H9 (cell line): ENCODE results near the gene USP6NL. TPM values are rescaled to one million over a fixed set of nuclear protein-coding genes. Genes with fewer than 3 reads are reported as not detected.

Experiments
- DNase-seq: peaks from one replicate; pipeline ENCODE4 v3.0.0-alpha.2; 2017
- H2AFZ ChIP-seq: one replicate; pipeline ENCODE4 v1.6.1; 2013; ENCODE audit warnings: mild to moderate bottlenecking, low read length, control low read depth, moderate library complexity
- H2AK5ac ChIP-seq: 2 replicates; pipeline ENCODE4 v1.6.1; 2013; ENCODE audit warnings: low read length, control low read depth, mixed read lengths; ENCODE audit not compliant: insufficient read length
- H2BK120ac ChIP-seq: one replicate; pipeline ENCODE4 v1.6.1; 2013; ENCODE audit warnings: low read depth, mild to moderate bottlenecking, low read length, control low read depth, inconsistent platforms; ENCODE audit not compliant: poor library complexity, severe bottlenecking
- H2BK12ac ChIP-seq: 2 replicates; pipeline ENCODE4 v1.6.1; 2013; ENCODE audit warnings: low read length, control low read depth, mixed read lengths, low read depth; ENCODE audit not compliant: insufficient read length
- H2BK15ac ChIP-seq: 2 replicates; pipeline ENCODE4 v1.6.1; 2013; ENCODE audit warnings: low read depth, low read length, control low read depth
- H2BK20ac ChIP-seq: one replicate; pipeline ENCODE4 v1.6.1; 2013; ENCODE audit warnings: low read depth, mild to moderate bottlenecking, low read length, control low read depth, inconsistent platforms; ENCODE audit not compliant: poor library complexity, severe bottlenecking
- H2BK5ac ChIP-seq: 2 replicates; pipeline ENCODE4 v1.6.1; 2013; ENCODE audit warnings: low read length, control low read depth, mixed read lengths; ENCODE audit not compliant: insufficient read length
- H3K14ac ChIP-seq: 2 replicates; pipeline ENCODE4 v1.6.1; 2013; ENCODE audit warnings: low read length, control low read depth; ENCODE audit not compliant: insufficient read depth
- H3K18ac ChIP-seq: 2 replicates; pipeline ENCODE4 v1.6.1; 2013; ENCODE audit warnings: low read depth, mild to moderate bottlenecking, mixed read lengths, low read length, control low read depth; ENCODE audit not compliant: insufficient read length
- H3K23ac ChIP-seq: 2 replicates; pipeline ENCODE4 v1.6.1; 2013; ENCODE audit warnings: low read length, control low read depth, mixed read lengths, low read depth; ENCODE audit not compliant: insufficient read length
- H3K23me2 ChIP-seq: 2 replicates; pipeline ENCODE4 v1.6.1; 2013; ENCODE audit warnings: low read depth, mild to moderate bottlenecking, mixed read lengths, low read length, control low read depth; ENCODE audit not compliant: insufficient read length, poor library complexity, severe bottlenecking
- H3K27ac ChIP-seq: 2 replicates; pipeline ENCODE4 v1.5.1; 2013; ENCODE audit warnings: low read length, control low read depth, mixed read lengths, low read depth; ENCODE audit not compliant: insufficient read length
- H3K27me3 ChIP-seq: 2 replicates; pipeline ENCODE4 v1.6.1; 2013; ENCODE audit warnings: low read length, control low read depth, inconsistent platforms; ENCODE audit not compliant: insufficient read depth
- H3K4ac ChIP-seq: 2 replicates; pipeline ENCODE4 v1.6.1; 2013; ENCODE audit warnings: low read depth, mild to moderate bottlenecking, control low read depth, inconsistent platforms, low read length, moderate library complexity
- H3K4me1 ChIP-seq: 2 replicates; pipeline ENCODE4 v1.6.1; 2013; ENCODE audit warnings: low read length, control low read depth, inconsistent platforms; ENCODE audit not compliant: insufficient read depth
- H3K4me2 ChIP-seq: 2 replicates; pipeline ENCODE4 v1.6.1; 2013; ENCODE audit warnings: low read length, control low read depth, mixed read lengths; ENCODE audit not compliant: insufficient read length, insufficient read depth
- H3K56ac ChIP-seq: 2 replicates; pipeline ENCODE4 v1.6.1; 2013; ENCODE audit warnings: low read depth, mild to moderate bottlenecking, mixed read lengths, low read length, control low read depth; ENCODE audit not compliant: insufficient read length
- H3K79me1 ChIP-seq: 2 replicates; pipeline ENCODE4 v1.6.1; 2013; ENCODE audit warnings: low read depth, mild to moderate bottlenecking, moderate library complexity, low read length, control low read depth, inconsistent platforms; ENCODE audit not compliant: insufficient read depth, poor library complexity, severe bottlenecking
- H3K79me2 ChIP-seq: 2 replicates; pipeline ENCODE4 v1.6.1; 2013; ENCODE audit warnings: low read length, control low read depth, inconsistent platforms; ENCODE audit not compliant: insufficient read depth
- H3K9ac ChIP-seq: 2 replicates; pipeline ENCODE4 v1.6.1; 2013; ENCODE audit warnings: low read length, control low read depth, mixed read lengths; ENCODE audit not compliant: insufficient read length; ENCODE audit errors: extremely low read depth
- H3K9me3 ChIP-seq: one replicate; pipeline ENCODE4 v1.6.1; 2013; ENCODE audit warnings: low read depth, low read length, inconsistent platforms; ENCODE audit not compliant: control insufficient read depth
- H3T11ph ChIP-seq: one replicate; pipeline ENCODE4 v1.6.1; 2013; ENCODE audit warnings: mild to moderate bottlenecking, low read length, control low read depth, inconsistent platforms
- H4K20me1 ChIP-seq: one replicate; pipeline ENCODE4 v1.6.1; 2013; ENCODE audit not compliant: control insufficient read depth, insufficient read length, insufficient read depth
- H4K5ac ChIP-seq: 2 replicates; pipeline ENCODE4 v1.6.1; 2013; ENCODE audit warnings: low read depth, mild to moderate bottlenecking, mixed read lengths, low read length, control low read depth; ENCODE audit not compliant: insufficient read length
- H4K8ac ChIP-seq: replicated peaks from 2 replicates; pipeline ENCODE4 v1.6.1; 2013; ENCODE audit warnings: low read length, control low read depth, mixed read lengths, low read depth; ENCODE audit not compliant: insufficient read length
- H4K91ac ChIP-seq: 2 replicates; pipeline ENCODE4 v1.6.1; 2013; ENCODE audit warnings: low read depth, mild to moderate bottlenecking, moderate library complexity, mixed read lengths, low read length, control low read depth; ENCODE audit not compliant: insufficient read length
- H3K27ac Mint-ChIP-seq, 3 experiments: 2 replicates in 2 of 3; 3 replicates in 1 of 3; pipeline ENCODE4 v1.8.0; 2020 to 2021; ENCODE audit warnings: mixed read lengths in 3 of 3, mild to moderate bottlenecking in 1 of 3, moderate library complexity in 1 of 3
- H3K27me3 Mint-ChIP-seq: 2 replicates; pipeline ENCODE4 v1.8.0; 2021; ENCODE audit warnings: low read depth, mild to moderate bottlenecking, moderate library complexity, mixed read lengths
- H3K36me3 Mint-ChIP-seq, 3 experiments: 2 replicates in 2 of 3; 3 replicates in 1 of 3; pipeline ENCODE4 v1.8.0; 2020 to 2021; ENCODE audit warnings: low read depth in 3 of 3, mixed read lengths in 3 of 3; ENCODE audit not compliant: insufficient read depth in 1 of 3
- H3K4me1 Mint-ChIP-seq, 2 experiments: 2 replicates each; pipeline ENCODE4 v1.8.0; 2020; ENCODE audit warnings: mixed read lengths in 2 of 2
- H3K4me3 Mint-ChIP-seq, 2 experiments: 2 replicates in 1 of 2; 3 replicates in 1 of 2; pipeline ENCODE4 v1.8.0; 2020 to 2021; ENCODE audit warnings: mild to moderate bottlenecking in 2 of 2, mixed read lengths in 2 of 2, moderate library complexity in 1 of 2
- H3K9me3 Mint-ChIP-seq, 2 experiments: 2 replicates in 1 of 2; 3 replicates in 1 of 2; pipeline ENCODE4 v1.8.0; 2020; ENCODE audit warnings: mild to moderate bottlenecking in 2 of 2, mixed read lengths in 2 of 2, moderate library complexity in 1 of 2
- CTCF ChIP-seq: fragments of 200-600 bp; sonication (generic); conservative IDR thresholded peaks from 3 replicates; pipeline ENCODE4 v1.8.0; 2021; ENCODE audit warnings: antibody characterized with exemption, mild to moderate bottlenecking
- WGBS: extraction: QIAGEN DNeasy Blood & Tissue Kit; methylation state at CpG from one replicate; pipeline ENCODE4 v1.1.7; 2013; ENCODE audit warnings: missing lambda C conversion rate, low lambda C conversion rate, mixed read lengths; ENCODE audit not compliant: insufficient read length; ENCODE audit errors: extremely low coverage; 5-methylcytosine and 5-hydroxymethylcytosine counted together
- total RNA-seq: library from RNA; stranded (reverse); gene quantifications from 2 replicates; pipeline ENCODE4 v1.2.1, GENCODE V29; 2021

Gene USP6NL
- total RNA-seq, 1 experiment from 2014 or later = 28.3 TPM

DNA sequence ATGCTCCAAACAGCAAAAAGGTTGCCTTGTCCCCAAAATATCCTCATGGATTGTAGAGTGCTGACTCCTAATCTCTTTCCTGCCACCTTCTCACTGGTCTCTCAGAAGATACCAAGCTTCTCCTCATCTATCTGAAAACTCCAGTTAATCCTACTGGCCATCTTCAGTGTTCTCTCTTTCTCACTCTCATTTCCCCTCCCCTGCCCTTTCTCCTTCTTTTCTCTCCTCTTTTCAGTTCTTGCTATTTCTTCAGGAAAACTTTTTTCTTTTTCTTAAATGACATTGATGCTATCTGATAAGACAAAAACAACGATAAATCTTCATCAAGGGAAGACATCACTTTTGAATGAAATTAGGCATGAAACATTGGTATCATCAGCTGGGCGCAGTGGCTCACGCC, 109.8 kb downstream of the USP6NL start:
- H2AK5ac ChIP-seq = no peak overlapping the region
- H3K27ac Mint-ChIP-seq = peak overlapping the region in 1 of 3 experiments; percentile 11; a peak in 1 of 7 replicates
- H3K23me2 ChIP-seq = no peaks in the 10 kb centered on the region
- H3K9ac ChIP-seq = no peak overlapping the region
- no peak overlapping the region for H2BK20ac ChIP-seq
- no peaks in the 10 kb centered on the region for H3K27me3 Mint-ChIP-seq
- H2BK120ac ChIP-seq = no peak overlapping the region
- no peaks in the 10 kb centered on the region for H3K79me2 ChIP-seq
- no peaks in the 10 kb centered on the region for H3K79me1 ChIP-seq
- H3K9me3 Mint-ChIP-seq = no peaks in the 10 kb centered on the region
- no peak overlapping the region for H2BK12ac ChIP-seq
- H3K4me1 Mint-ChIP-seq = peaks cover 11 to 15% of the 10 kb centered on the region in 2 experiments
- WGBS = no CpG with 5 or more reads among the region's 3 CpGs
- H3K36me3 Mint-ChIP-seq = peaks cover 0 to 5% (median 4%) of the 10 kb centered on the region in 3 experiments; a peak in 4 of 7 replicates
- no peak overlapping the region for H2BK15ac ChIP-seq
- no peak overlapping the region for H3T11ph ChIP-seq
- H3K18ac ChIP-seq = no peak overlapping the region
- no peaks in the 10 kb centered on the region for H4K20me1 ChIP-seq
- no peak overlapping the region for H4K91ac ChIP-seq
- no peak overlapping the region for H3K23ac ChIP-seq
- no peak overlapping the region for H3K56ac ChIP-seq
- H2AFZ ChIP-seq = no peak overlapping the region
- H3K4ac ChIP-seq = no peak overlapping the region
- H4K5ac ChIP-seq = no peak overlapping the region
- no peak for TF ChIP-seq CTCF
- no peak overlapping the region for H3K27ac ChIP-seq
- H3K4me2 ChIP-seq = no peak overlapping the region
- no peak for DNase-seq
- no peak overlapping the region for H2BK5ac ChIP-seq
- H3K4me3 Mint-ChIP-seq = no peak overlapping the region
- no peaks in the 10 kb centered on the region for H3K9me3 ChIP-seq
- H3K27me3 ChIP-seq = no peaks in the 10 kb centered on the region
- no peaks in the 10 kb centered on the region for H3K4me1 ChIP-seq
- no peak overlapping the region for H4K8ac ChIP-seq
- H3K14ac ChIP-seq = no peak overlapping the region
